Measurements from ENCODE around the gene PKP1. TPM values are rescaled to one million over a fixed set of nuclear protein-coding genes. Genes with fewer than 3 reads are reported as not detected.
A peak's percentile ranks its signal among the peaks of the same experiment; 100 is the strongest.
"Not testable (repeated sequence)": the region's sequence is repeated elsewhere in the genome, so short reads cannot be mapped to it uniquely, and the experiment has no call there.

Gene PKP1, protein sequence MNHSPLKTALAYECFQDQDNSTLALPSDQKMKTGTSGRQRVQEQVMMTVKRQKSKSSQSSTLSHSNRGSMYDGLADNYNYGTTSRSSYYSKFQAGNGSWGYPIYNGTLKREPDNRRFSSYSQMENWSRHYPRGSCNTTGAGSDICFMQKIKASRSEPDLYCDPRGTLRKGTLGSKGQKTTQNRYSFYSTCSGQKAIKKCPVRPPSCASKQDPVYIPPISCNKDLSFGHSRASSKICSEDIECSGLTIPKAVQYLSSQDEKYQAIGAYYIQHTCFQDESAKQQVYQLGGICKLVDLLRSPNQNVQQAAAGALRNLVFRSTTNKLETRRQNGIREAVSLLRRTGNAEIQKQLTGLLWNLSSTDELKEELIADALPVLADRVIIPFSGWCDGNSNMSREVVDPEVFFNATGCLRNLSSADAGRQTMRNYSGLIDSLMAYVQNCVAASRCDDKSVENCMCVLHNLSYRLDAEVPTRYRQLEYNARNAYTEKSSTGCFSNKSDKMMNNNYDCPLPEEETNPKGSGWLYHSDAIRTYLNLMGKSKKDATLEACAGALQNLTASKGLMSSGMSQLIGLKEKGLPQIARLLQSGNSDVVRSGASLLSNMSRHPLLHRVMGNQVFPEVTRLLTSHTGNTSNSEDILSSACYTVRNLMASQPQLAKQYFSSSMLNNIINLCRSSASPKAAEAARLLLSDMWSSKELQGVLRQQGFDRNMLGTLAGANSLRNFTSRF
- total RNA-seq: 8.2 TPM

DNA sequence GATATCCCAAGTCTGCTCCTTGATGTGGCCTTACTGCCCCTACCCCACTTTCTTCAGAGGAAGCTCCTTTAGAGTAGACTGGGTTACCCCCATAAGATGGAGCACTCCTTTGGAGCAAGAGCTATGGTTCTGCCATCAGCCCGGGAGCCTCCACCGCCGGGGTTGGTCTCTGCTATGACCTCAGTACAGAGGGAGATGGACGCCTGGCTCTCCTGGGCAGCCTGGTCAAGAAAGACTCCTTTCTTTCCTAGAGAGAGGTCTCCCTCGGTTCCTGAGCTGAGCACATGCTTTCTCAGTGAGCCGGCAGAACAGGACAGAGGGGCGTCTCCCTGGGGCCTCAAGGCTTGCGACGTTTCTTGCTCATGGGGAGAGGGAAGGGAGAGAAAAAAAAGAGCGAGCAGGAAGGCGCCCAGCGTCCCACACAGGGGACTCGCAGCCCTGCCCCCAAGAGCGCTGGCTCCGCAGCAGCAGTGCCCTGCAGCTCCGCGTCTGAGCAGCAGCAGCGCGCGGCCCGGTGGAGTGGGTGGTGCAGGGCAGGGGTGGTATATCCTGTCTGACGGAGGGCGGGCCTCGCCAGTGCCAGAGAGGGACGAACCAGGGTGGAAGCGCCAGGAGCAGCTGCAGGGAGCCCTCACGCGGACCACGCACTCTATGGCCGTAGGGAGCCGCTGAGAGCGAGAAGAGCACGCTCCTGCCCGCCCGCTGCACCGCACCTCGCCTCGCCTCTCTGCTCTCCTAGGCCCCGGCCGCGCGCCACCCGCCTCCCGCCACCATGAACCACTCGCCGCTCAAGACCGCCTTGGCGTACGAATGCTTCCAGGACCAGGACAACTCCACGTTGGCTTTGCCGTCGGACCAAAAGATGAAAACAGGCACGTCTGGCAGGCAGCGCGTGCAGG is at the start of gene PKP1:
Gene PKP1 (plus strand): TSS at position 576 of the 899 bp plus-strand sequence. CDS start 197 bp downstream, at position 773.
- intact Hi-C loops (cut with DNase I): no loop called here
- DNase-seq (ENCODE audit: low spot score) (no peak), ATAC-seq (peak; percentile 40)

DNA sequence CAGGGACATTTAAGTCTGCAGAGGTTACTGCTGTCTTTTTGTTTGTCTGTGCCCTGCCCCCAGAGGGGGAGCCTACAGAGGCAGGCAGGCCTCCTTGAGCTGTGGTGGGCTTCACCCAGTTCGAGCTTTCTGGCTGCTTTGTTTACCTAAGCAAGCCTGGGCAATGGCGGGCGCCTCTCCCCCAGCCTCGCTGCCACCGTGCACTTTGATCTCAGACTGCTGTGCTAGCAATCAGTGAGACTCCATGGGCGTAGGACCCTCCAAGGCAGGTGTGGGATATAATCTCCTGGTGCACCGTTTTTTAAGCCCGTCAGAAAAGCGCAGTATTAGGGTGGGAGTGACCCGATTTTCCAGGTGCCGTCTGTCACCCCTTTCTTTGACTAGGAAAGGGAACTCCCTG is 43.7 kb upstream of the PKP1 start:
- ATAC-seq; intact Hi-C loops (cut with DNase I); DNase-seq (ENCODE audit: low spot score): not testable (repeated sequence)

DNA sequence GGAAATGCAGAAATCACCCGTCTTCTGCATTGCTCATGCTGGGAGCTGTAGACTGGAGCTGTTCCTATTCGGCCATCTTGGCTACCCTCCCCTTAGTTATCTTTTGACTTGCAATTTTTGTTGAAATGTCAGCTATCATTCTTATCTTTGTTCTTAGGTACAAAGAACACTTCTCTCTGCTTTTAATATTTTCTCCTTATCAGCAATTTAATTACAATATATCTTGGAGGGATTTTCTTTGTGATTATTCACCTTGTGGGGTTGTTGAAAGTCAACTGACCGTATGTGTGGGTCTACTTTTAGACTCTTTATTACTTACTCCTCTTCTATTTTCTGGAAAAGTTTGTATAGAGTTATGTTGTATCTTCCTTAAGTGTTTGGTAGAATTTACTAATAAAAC is 43.1 kb upstream of the PKP1 start:
- DNase-seq (ENCODE audit: low spot score) (no peak), ATAC-seq (no peak)
- intact Hi-C loops (cut with DNase I): no loop called here

DNA sequence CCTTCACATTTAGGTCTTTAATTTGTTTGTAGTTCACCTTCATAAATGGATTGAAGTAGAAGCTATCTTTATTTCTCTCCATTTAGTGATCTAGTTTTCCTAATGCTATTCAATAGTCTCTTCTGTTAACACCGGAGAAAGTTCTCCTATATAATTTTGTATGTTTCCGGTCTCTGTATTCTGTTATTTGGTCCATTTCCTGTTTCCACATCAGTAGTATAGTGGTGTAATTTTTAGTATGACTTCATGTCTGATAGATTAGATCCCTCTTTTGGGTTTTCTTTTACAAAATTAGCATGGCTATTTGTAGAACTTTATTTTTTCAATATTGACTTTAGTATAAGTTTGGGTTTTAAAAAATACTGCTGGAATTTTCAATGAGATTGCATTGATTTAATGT is 41.6 kb upstream of the PKP1 start:
- ATAC-seq (no peak), DNase-seq (ENCODE audit: low spot score) (no peak)

DNA sequence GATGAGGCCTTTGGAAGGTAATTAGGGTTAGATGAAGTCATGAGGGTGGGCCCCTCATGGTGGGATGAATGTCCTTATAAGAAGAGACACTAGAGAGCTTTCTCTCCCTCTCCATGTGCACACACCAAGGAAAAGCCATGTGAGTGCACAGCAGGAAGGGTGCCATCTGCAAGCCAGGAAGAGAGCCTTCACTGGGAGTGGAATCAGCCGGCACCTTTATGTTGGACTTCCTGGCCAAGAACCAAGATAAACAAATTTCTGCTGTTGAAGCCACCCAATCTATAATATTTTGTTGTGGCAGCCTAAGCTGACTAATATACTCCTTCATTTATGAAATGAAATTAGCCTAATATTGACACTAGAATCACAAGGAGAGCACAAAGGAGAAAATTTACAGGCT is 38.2 kb upstream of the PKP1 start:
- intact Hi-C loops (cut with DNase I): no loop called here
- DNase-seq (ENCODE audit: low spot score) (no peak), ATAC-seq (no peak)

More for the DNA sequence above, 41.6 kb upstream of the PKP1 start:
- intact Hi-C loops (cut with DNase I): no loop called here

DNA sequence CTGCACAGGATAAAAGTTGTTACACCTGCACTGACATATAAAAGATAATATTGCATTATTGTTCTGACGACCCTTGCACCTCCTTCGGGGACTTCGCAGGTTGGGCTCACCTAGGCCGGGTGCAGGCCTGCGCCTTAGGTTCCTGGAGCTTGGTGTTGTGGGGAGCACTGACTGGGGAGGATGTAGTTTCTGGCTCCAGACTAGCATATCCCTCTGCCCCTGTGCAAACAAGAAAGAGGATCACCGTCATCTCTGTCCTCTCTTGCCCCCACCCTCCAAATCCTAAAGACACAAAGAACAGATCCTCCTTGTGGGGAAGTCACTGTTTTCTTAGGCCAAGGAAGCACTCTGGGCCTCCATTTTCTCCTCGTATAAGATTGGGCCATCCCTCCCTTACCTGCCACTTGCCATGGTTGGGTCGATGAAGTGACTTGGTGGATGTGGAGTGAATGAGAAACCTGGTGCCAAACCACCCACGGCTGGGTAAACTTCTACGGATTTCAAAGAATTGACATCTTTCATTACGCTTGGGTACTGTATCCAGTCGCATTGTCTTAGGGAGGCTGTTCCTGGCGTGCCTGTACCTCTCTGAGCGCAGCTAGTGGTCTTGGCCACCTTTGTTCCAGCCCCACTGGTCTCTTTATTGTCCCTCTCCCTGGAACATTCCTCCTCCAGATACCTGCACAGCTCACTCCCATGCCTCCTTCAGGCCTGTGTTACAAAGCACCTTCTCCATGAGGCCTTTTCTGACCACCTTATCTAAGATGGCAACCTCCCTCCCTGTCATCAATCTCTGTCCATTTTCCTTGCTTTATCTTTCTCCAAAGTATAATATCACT is 34.4 kb upstream of the PKP1 start:
- DNase-seq (ENCODE audit: low spot score): no peak
- intact Hi-C loops (cut with DNase I): no loop called here

DNA sequence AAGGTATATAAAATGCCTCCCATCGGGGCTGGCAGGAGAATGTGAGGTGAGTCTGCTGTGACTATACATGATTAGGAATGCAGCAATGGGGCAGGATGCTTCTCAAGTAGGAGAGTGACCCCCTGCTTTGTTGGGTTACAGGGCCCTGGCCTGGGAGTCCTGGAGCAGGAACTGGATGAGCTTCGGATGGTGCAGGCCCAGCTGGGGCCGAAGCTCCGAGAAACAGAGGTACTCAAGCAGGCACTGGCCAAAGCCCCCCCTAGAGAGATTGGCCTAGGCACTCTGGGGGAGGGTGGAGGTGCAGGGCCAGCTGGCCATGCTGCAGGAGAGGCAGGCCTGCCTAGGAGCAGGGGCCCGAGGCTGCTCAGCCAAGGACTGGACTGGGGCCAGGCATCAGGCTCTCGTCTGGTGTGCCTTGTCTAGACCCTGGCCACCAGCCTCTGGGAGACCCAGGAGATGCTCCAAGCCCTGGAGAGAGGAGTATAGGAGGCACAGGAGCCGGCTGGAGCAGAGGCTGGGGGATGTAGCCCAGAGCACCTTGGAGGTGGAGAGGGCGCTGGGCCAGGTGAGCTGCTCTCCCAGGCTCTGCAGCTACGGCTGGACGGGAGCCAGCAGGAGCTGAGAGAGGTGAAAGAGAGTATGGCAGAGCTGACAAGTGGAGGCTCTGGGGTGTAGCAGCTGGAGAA is 32.8 kb upstream of the PKP1 start:
- intact Hi-C loops (cut with DNase I): loop anchor here (10.0 kb wide), 3 partner anchors 114 to 264 kb away; no protein-coding TSS in a partner anchor
- no peak for DNase-seq (ENCODE audit: low spot score)
- ATAC-seq: no peak

More for the DNA sequence above, 34.4 kb upstream of the PKP1 start:
- ATAC-seq: no peak

DNA sequence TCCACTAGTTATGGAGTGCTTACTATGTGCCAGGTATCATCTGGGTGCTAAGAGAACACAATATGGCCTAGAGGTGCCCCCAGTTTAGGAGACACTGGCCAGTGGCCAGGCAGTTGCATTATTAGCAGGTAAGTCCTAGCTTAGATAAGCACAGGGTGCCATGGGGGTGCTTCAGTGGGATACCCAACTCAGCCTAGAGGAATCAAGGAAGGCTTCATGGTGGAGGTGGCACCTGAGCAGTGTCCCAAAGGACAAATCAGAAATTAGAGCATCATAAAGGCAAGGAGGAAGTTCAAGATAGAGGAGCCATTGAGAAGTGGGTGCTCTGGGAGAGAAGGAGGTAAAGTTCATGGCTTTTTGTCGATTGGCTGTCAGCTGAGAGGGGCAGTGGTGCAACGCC is 31.9 kb upstream of the PKP1 start:
- intact Hi-C loops (cut with DNase I): loop anchor here (10.0 kb wide), 3 partner anchors 113 to 263 kb away; no protein-coding TSS in a partner anchor
- DNase-seq (ENCODE audit: low spot score): no peak
- no peak for ATAC-seq

DNA sequence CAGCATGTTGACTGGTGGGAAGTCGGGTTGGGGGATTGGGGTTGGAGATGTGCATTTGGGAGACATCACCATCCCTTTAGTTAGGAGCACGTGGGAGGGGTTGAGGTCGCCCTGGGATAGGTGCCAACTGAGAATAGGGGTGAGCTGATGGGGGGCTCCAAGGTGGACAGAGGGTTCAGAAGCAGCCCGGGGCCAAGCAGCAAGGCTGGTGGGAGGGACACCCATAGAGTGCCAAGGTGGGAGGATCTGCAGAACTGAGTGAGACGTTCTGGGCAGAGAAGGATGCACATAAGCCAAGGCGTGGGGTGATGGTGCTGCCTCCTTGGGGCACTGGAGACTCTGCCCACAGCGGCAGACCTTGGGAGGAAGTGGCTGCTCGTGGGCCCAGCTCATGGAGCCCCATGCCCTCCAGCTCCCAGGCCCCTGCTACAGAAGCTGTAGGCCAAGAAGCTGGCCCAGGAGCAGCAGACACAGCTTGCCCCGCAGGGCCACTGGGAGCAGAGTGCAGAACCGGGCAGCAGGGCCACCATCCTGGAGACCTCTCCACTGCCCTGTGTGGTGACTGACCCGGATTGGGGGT is 31.4 kb upstream of the PKP1 start:
- ATAC-seq (no peak), DNase-seq (ENCODE audit: low spot score) (no peak)
- intact Hi-C loops (cut with DNase I): loop anchor here (10.0 kb wide), 3 partner anchors 113 to 263 kb away; no protein-coding TSS in a partner anchor

DNA sequence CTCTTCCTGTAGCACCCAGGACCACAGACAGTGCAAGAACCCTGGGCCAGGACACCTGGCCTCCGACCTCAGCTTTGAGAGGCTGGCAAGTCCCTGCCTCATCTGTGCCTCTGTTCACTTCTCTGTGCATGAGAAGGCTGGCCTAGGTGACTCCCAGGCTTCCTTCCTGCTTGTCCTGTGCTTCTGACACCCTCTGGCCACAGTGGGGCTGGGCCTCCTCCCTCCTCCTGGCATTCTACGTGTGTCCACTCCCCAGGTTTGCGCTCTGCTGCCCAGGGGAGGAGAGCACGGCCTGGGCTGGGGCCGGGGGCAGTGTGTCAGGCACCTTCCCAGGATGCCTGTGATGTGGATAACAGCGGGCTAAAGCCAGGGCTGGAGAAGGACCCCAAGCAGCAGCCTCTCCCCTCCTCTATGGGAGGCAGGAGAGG is 30.3 kb upstream of the PKP1 start:
- no peak for ATAC-seq
- intact Hi-C loops (cut with DNase I): loop anchor here (10.0 kb wide), 3 partner anchors 112 to 262 kb away; no protein-coding TSS in a partner anchor

DNA sequence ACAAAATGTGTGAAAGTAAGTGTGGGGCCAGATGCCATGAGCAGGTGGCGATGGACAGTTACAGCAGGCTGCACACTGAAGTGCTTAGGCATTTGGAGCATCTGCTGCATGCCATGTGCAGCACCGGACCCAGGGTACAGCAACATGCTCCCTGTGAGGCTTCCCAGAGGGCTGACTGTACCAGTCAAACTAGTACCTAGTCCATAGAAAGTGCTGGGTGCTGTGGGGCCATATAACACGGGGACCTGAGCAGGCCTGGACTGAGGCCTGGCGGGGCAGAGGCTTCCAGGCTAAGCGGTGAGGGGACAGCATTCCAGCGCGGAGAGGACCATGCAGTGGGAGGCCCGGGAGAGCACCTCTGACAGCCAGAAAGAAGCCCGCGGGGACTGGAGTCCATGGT is 29.9 kb upstream of the PKP1 start:
- peak; percentile 20 for ATAC-seq
- intact Hi-C loops (cut with DNase I): loop anchor here (10.0 kb wide), 3 partner anchors 111 to 261 kb away; no protein-coding TSS in a partner anchor
- DNase-seq (ENCODE audit: low spot score): no peak

More for the DNA sequence above, 30.3 kb upstream of the PKP1 start:
- DNase-seq (ENCODE audit: low spot score): no peak

DNA sequence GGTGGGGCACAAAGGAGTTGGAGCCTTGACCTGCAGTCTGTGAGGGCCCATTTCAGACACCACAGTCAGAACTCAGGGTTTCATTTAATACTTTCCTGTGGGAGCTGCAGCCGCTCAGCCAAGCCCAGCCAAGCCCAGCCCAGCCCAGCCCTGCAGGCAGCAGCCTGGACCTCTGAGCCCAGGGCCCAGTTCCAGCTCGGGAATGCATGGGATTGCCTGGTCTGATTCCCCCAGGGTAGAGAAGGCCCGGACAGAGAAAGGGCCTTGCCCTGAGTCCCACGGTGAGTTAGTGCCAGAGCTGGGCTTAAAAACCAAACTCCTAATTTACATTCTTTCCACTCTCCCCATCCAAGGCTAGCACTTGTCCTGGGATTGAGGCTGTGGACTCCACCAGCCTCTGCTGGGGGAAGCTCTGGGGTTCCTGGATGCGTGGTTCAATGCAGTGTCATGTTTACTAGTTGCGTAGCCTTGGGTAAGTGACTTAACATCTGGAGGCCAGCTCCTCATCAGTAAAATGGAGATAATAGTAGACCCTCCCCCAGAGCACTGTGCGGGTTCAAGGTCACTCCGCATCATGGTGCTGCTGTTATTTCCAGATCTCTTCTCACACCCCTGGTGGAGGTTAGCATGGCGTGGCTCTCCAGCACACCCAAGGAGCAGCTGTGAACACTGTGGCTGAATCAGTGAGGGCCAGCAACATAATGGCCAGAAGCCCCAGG is 29.2 kb upstream of the PKP1 start:
- intact Hi-C loops (cut with DNase I): loop anchor here (10.0 kb wide), 3 partner anchors 111 to 261 kb away; no protein-coding TSS in a partner anchor
- DNase-seq (ENCODE audit: low spot score) (no peak), ATAC-seq (peak; percentile 33)

DNA sequence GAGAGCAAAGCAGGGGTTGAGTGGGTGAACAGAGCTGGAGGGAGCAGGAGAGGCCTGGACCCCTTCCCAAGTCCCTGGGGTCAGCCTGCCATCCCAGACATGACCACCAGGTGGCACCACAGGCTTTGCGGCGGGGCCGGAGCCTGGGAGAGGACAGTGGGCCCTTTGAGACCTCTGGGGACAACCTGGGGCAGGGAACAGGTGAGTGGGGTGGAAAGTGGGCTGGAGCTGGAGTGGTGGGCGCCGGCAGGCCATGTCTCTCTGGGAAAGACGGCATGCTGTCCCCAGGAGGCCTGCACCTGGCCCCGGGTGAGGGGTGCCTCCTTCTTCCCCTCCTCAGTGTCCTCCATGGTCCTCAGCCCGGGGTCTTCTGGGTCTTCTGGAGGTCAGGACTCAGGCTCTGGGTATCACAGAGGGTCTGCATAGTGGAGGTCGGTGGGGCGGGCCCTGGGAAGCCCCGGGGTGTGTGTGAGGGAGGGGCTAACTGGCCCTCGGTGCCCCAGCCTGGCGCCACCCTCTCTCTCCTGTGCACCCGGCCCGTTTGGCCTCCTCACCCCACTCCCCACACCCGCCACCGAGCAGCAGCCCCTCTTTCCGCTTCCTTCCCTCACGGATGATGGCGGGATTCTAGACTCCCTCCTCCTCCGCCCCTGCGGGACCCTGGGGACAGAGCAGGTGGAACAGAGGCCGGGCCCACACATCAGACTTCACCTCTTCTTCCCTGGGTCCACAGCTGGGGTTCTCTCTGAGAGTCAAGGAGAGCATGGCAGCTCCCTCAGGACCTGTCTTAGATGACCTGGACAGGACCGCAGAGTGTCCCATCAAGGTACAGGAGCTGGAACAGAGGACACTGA is 28.5 kb upstream of the PKP1 start:
- DNase-seq (ENCODE audit: low spot score): peak; percentile 77
- intact Hi-C loops (cut with DNase I): loop anchor here (10.0 kb wide), 3 partner anchors 110 to 260 kb away; no protein-coding TSS in a partner anchor
- peak; percentile 62 for ATAC-seq

DNA sequence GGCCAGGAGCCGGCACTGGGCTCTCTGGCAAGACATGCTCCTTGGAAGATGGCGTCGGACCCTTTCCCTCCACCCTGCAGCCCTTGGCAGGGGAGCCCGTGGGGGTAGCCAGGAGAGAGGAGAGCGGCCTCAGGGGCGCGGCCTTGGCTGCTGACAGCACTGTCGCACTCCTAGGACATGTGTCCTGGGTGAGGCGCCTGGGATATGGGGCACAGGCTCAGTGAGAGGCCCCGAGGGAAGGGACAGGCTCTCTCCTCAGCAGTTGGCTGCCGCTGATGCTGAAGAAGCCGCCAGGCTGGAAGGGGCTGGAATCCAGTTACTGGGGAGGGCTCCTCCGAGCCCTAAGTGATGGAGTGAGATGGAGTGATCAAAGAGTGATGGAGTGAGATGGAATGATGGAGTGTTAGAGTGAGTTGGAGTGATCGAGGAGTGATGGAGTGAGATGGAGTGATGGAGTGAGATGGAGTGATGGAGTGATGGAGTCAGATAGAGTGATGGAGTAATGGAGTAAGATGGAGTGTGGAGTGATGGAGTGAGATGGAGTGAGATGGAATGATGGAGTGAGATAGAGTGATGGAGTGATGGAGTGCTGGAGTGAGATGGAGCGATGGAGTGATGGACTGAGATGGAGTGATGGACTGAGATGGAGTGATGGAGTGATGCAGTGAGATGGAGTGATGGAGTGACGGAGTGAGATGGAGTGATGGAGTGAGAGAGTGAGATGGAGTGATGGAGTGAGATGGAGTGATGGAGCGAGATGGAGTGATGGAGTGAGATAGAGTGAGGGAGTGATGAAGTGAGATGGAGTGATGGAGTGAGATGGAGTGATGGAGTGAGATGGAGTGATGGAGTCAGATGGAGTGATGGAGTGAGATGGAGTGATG is 27.6 kb upstream of the PKP1 start:
- intact Hi-C loops (cut with DNase I): loop anchor here (10.0 kb wide), 3 partner anchors 109 to 259 kb away; no protein-coding TSS in a partner anchor
- no peak for DNase-seq (ENCODE audit: low spot score)
- no peak for ATAC-seq
